Activated T-helper 17 cell treated with anti-CD3 and anti-CD28 coated beads, Interleukin-2, amount 50 U/mL, for 72 hours (primary cell): ENCODE data around the gene QSOX2. TPM values are rescaled to one million over a fixed set of nuclear protein-coding genes. Genes with fewer than 3 reads are reported as not detected.

Experiments used
- ATAC-seq: fragments of 150-1000 bp; cut with Tn5 transposase; replicated peaks from 2 replicates; pipeline ENCODE4 v1.10.0; 2021; ENCODE audit warnings: mild to moderate bottlenecking, moderate library complexity
- H3K27ac Mint-ChIP-seq: one replicate; pipeline ENCODE4 v1.8.0; 2022; ENCODE audit warnings: mixed read lengths
- H3K27me3 Mint-ChIP-seq: one replicate; pipeline ENCODE4 v1.8.0; 2022; ENCODE audit warnings: mixed read lengths
- H3K36me3 Mint-ChIP-seq: one replicate; pipeline ENCODE4 v1.8.0; 2022; ENCODE audit warnings: low read depth, mild to moderate bottlenecking, mixed read lengths
- H3K4me1 Mint-ChIP-seq: one replicate; pipeline ENCODE4 v1.8.0; 2022; ENCODE audit warnings: mixed read lengths
- H3K4me3 Mint-ChIP-seq: one replicate; pipeline ENCODE4 v1.8.0; 2022; ENCODE audit warnings: mild to moderate bottlenecking, mixed read lengths
- H3K9me3 Mint-ChIP-seq: one replicate; pipeline ENCODE4 v1.8.0; 2022; ENCODE audit warnings: mixed read lengths
- total RNA-seq, 2 donors: library from RNA; stranded (reverse); gene quantifications; one replicate each; pipeline ENCODE4 v1.2.3, GENCODE V29; 2022

Gene QSOX2
- total RNA-seq, 2 donors from 2014 or later, result 25.9 to 28.5 TPM

GRCh38 chr9:136160381-136160841, 85.2 kb downstream of the QSOX2 start:
- no peak overlapping the region for H3K4me3 Mint-ChIP-seq
- ATAC-seq, result no peak
- no peaks in the 10 kb centered on the region for H3K9me3 Mint-ChIP-seq
- H3K27ac Mint-ChIP-seq, result no peak overlapping the region
- H3K4me1 Mint-ChIP-seq, result no peaks in the 10 kb centered on the region
- peaks cover 3% of the 10 kb centered on the region for H3K27me3 Mint-ChIP-seq
- no peaks in the 10 kb centered on the region for H3K36me3 Mint-ChIP-seq

GRCh38 chr9:136159851-136160250, 85.8 kb downstream of the QSOX2 start:
- Mint-ChIP-seq H3K27me3 (peaks cover 7% of the 10 kb centered on the region), H3K27ac (no peak overlapping the region), H3K36me3 (no peaks in the 10 kb centered on the region), H3K4me1 (no peaks in the 10 kb centered on the region), H3K9me3 (no peaks in the 10 kb centered on the region), H3K4me3 (no peak overlapping the region)
- ATAC-seq, result no peak

DNA sequence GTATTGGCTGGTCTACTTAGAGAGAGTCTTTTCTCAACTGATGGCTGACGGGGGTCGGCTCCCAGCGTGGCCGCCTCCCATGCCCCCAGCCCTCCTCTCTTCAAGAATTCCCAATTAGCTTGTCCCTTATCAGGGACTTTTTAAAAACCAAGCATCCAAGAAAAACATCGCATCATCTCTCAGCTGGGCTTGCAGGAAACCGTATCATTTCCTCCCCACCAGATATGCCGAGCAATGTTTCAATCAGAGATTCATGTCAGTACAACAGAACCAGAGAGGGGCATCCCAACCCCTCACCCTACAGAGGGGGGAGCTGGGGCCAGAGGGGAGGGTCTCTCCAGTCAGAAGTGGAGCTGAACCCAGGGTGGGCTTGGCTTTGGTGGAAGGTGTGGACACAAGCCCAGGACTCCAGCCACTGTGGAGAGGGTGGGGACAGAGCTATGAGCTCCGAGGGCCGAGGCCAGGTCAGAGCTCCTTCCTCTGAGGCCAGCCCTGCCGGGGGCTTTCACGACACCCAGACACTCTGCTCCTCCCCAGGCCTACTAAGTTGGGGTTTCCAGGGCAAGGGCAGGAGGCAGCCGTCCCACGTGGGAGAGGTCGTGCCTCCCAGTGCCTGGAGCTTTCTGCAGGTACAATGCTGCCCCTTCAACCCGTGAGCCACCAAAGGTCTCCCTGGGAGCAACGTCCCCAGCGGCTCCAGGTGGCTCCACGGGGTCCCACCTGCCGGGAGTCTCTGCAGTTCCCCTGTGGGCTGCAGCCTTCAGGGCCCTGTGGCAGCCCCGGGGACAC, 87.9 kb downstream of the QSOX2 start:
- H3K4me3 Mint-ChIP-seq, result no peak overlapping the region
- peaks cover 8% of the 10 kb centered on the region for H3K27me3 Mint-ChIP-seq
- H3K9me3 Mint-ChIP-seq, result no peaks in the 10 kb centered on the region
- no peaks in the 10 kb centered on the region for H3K36me3 Mint-ChIP-seq
- no peaks in the 10 kb centered on the region for H3K4me1 Mint-ChIP-seq
- ATAC-seq, result no peak
- H3K27ac Mint-ChIP-seq, result no peak overlapping the region

Other genes with a start within 250 kb of the QSOX2 start
- 1 to 10 TPM; 7.8 to 9.7 TPM for gene NACC2, start 150.5 kb downstream of the QSOX2 start, total RNA-seq
- gene TMEM250, start 126.9 kb downstream of the QSOX2 start, total RNA-seq, result 10 to 100 TPM; 28.2 to 37.7 TPM
- gene LHX3, start 40.7 kb downstream of the QSOX2 start, total RNA-seq, result under 1 TPM in 1 of 2 donors, not detected in 1; 0.16 TPM
- under 1 TPM in 1 of 2 donors, not detected in 1; 0.02 TPM for gene CCDC187, start 58.3 kb upstream of the QSOX2 start, total RNA-seq
- gene GPSM1, start 81.7 kb upstream of the QSOX2 start, total RNA-seq, result 10 to 100 TPM in 1 of 2 donors, 1 to 10 TPM in 1; 5.9 to 16.3 TPM
- gene DNLZ, start 117.9 kb upstream of the QSOX2 start, total RNA-seq, result 10 to 100 TPM; 10.3 to 24.0 TPM
- gene CARD9, start 127.9 kb upstream of the QSOX2 start, total RNA-seq, result 1 to 10 TPM; 6.1 to 6.4 TPM
- gene SNAPC4, start 154.4 kb upstream of the QSOX2 start, total RNA-seq, result 10 to 100 TPM; 16.3 to 21.9 TPM
- 10 to 100 TPM; 56.3 to 81.0 TPM for gene ENTR1, start 164.8 kb upstream of the QSOX2 start, total RNA-seq
- gene PMPCA, start 164.8 kb upstream of the QSOX2 start, total RNA-seq, result 100 to 1,000 TPM in 1 of 2 donors, 10 to 100 TPM in 1; 89.7 to 123 TPM
- gene INPP5E, start 194.0 kb upstream of the QSOX2 start, total RNA-seq, result 10 to 100 TPM; 14.2 to 18.2 TPM
- 10 to 100 TPM; 56.0 to 85.3 TPM for gene SEC16A, start 237.2 kb upstream of the QSOX2 start, total RNA-seq